Breast epithelium (tissue), 3 donors: ENCODE results near the gene KLHDC3.

ENCODE experiments used
- CTCF ChIP-seq, 3 donors: fragments of 450-650 bp; IDR thresholded peaks; one replicate each; pipeline ENCODE4 v1.5.1; 2016 to 2017; ENCODE audit warnings: antibody characterized with exemption in 3 of 3, mild to moderate bottlenecking in 3 of 3, moderate library complexity in 3 of 3
- POLR2A ChIP-seq: fragments of 450-650 bp; IDR thresholded peaks from one replicate; pipeline ENCODE4 v1.6.1; 2016; ENCODE audit warnings: antibody characterized with exemption, mild to moderate bottlenecking, moderate library complexity
- POLR2AphosphoS5 ChIP-seq, 3 donors: sonication (generic); formaldehyde crosslinking; IDR thresholded peaks; one replicate each; pipeline ENCODE4 v1.6.1; 2017; ENCODE audit warnings: antibody characterized with exemption in 3 of 3

DNA sequence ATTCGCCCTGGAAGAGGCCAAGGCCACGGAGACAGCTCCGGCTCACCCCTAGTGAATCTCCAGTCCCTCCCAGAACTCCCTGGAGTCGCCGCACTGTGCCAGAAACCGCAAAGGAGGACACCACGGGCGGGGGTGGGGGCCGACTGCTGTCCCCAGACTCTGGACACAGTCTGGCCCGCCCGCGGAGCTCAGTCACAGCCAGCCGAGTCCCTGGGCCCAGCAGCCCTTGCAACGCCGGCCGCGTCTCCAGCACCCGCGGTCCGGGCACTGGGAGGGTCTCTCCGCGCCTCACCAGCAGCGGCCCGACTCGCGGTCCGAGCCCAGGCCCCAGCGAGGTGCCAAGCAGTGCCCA lies 35.6 kb upstream of the KLHDC3 start:
- no peak for TF ChIP-seq POLR2A
- no peak for TF ChIP-seq CTCF (IDR thresholded peaks at IDR 0.05)
- no peak for TF ChIP-seq POLR2AphosphoS5 (IDR thresholded peaks at IDR 0.05)
